Stimulated activated CD8-positive, alpha-beta memory T cell treated with anti-CD3 and anti-CD28 coated beads, Interleukin-15, amount 100 ng/mL, for 48 hours (primary cell): ENCODE data around the gene CXCL9.
"Not testable (repeated sequence)": the region's sequence is repeated elsewhere in the genome, so short reads cannot be mapped to it uniquely, and the experiment has no call there.

Experiments
- DNase-seq, 2 donors: peaks; one replicate each; pipeline ENCODE4 v3.0.0-alpha.2; 2020; ENCODE audit warnings: low read depth in 2 of 2

Gene CXCL9

GRCh38 chr4:75958546-75958945, 48.8 kb downstream of the CXCL9 start:
- not testable (repeated sequence) for DNase-seq

- DNase-seq = not testable (repeated sequence)
Observed at GRCh38 chr4:75954811-75955210, 52.5 kb downstream of the CXCL9 start.

GRCh38 chr4:75953509-75953908, 53.8 kb downstream of the CXCL9 start:
- no peak for DNase-seq
